Measurements from ENCODE around the gene ZNF358. TPM values are rescaled to one million over a fixed set of nuclear protein-coding genes. Genes with fewer than 3 reads are reported as not detected.

Gene ZNF358
- total and polyA plus RNA-seq, 2 of the 13 experiments (the other 11 are each of a cell fraction or from before 2014, with no cell fraction given): 9.1 to 37.0 TPM

- no peaks in the 10 kb centered on the region for H3K9me3 ChIP-seq (ENCODE audit: low read length)
- peaks cover 47% of the 10 kb centered on the region for H3K4me1 ChIP-seq (ENCODE audit: insufficient read depth, low read length)
- H3K4me3 ChIP-seq (replicated peaks in 1 of 3; ENCODE audit: insufficient read depth in 1 of 3, low read depth in 2 of 3, low read length in 3 of 3): no peak overlapping the region
- no peaks in the 10 kb centered on the region for H3K36me3 ChIP-seq (replicated peaks in 1 of 2; ENCODE audit: control insufficient read depth in 1 of 2, insufficient read depth in 2 of 2, low read length in 2 of 2)
- no peak overlapping the region for H2AFZ ChIP-seq (ENCODE audit: low read length)
- in situ Hi-C loops (cut with HindIII; ENCODE audit: extremely low pct_ligation_motif_present, low pct_unique_long_range_greater_than_20kb) (no loop called here), intact Hi-C loops (cut with micrococcal nuclease; ENCODE audit: unreplicated experiment) (no loop called here)
- TF ChIP-seq ATF7 (IDR thresholded peaks at IDR 0.05) (peak; percentile 57; the same call in 1 of the 2 replicates), ATF7 (CRISPR knock-in tag; IDR thresholded peaks at IDR 0.05) (no peak), RARA (CRISPR knock-in tag; IDR thresholded peaks at IDR 0.05) (no peak)
- ATAC-seq (no peak), DNase-seq (ENCODE audit: low spot score) (no peak), FAIRE-seq (no peak)
- no peaks in the 10 kb centered on the region for H3K79me2 ChIP-seq (ENCODE audit: insufficient read depth, low read length)
- POLR2A ChIA-PET: no interaction called here
- WGBS (ENCODE audit: low lambda C conversion rate): 48% methylated on average over 2 of the region's 2 CpGs
- CTCF ChIA-PET (ENCODE audit: low intra/inter-chr PET ratio, low total read pairs): no interaction called here
- H3K27ac ChIP-seq (ENCODE audit: extremely low read length, insufficient read depth, low read length): no peak overlapping the region
- H3K9ac ChIP-seq (ENCODE audit: insufficient read depth, low read depth, low read length): no peak overlapping the region
- BruUV-seq (replicated peaks): no TSS peak
- H3K4me2 ChIP-seq (ENCODE audit: low read depth, low read length): no peak overlapping the region
- H3K27me3 ChIP-seq (ENCODE audit: control insufficient read depth in 1 of 2, insufficient read depth in 2 of 2, low read length in 2 of 2): no peaks in the 10 kb centered on the region; a peak in 1 of 5 replicates
- H4K20me1 ChIP-seq (ENCODE audit: insufficient read depth, low read length): no peaks in the 10 kb centered on the region
These were observed 29.0 kb upstream of the ZNF358 start for GRCh38 chr19:7486923-7487322.

- ChIA-PET POLR2A (interaction anchor here (0.7 kb wide), 1 partner anchor 516 kb away, joined by 3 read pairs; no protein-coding TSS in a partner anchor), CTCF (ENCODE audit: low intra/inter-chr PET ratio, low total read pairs) (no interaction called here)
- intact Hi-C loops (cut with micrococcal nuclease; ENCODE audit: unreplicated experiment) (no loop called here), in situ Hi-C loops (cut with HindIII; ENCODE audit: extremely low pct_ligation_motif_present, low pct_unique_long_range_greater_than_20kb) (no loop called here)
- H3K9ac ChIP-seq (ENCODE audit: insufficient read depth, low read depth, low read length): no peak within 1 kb of the TSS; the same call in 1 of the 2 replicates
- WGBS (ENCODE audit: low lambda C conversion rate): 39% methylated on average over 29 of the region's 49 CpGs
- no peaks in the 10 kb centered on the region for H4K20me1 ChIP-seq (ENCODE audit: insufficient read depth, low read length)
- H3K36me3 ChIP-seq (replicated peaks in 1 of 2; ENCODE audit: control insufficient read depth in 1 of 2, insufficient read depth in 2 of 2, low read length in 2 of 2): no peaks in the 10 kb centered on the region
- no peaks in the 10 kb centered on the region for H3K9me3 ChIP-seq (ENCODE audit: low read length)
- no peak within 1 kb of the TSS for H2AFZ ChIP-seq (ENCODE audit: low read length)
- BruUV-seq (replicated peaks): no TSS peak
- peaks cover 59% of the 10 kb centered on the region for H3K4me1 ChIP-seq (ENCODE audit: insufficient read depth, low read length)
- H3K27ac ChIP-seq (ENCODE audit: extremely low read length, insufficient read depth, low read length): peak within 1 kb of the TSS; percentile 45
- FAIRE-seq (no peak), DNase-seq (ENCODE audit: low spot score) (no peak), ATAC-seq (no peak)
- H3K27me3 ChIP-seq (ENCODE audit: control insufficient read depth in 1 of 2, insufficient read depth in 2 of 2, low read length in 2 of 2): no peaks in the 10 kb centered on the region
- 0 out of 6 replicates have a peak within 1 kb of the TSS, but pooled peaks of 1 of the 3 experiments have one; percentile 30 for H3K4me3 ChIP-seq (replicated peaks in 1 of 3; ENCODE audit: insufficient read depth in 1 of 3, low read depth in 2 of 3, low read length in 3 of 3)
- no peaks in the 10 kb centered on the region for H3K79me2 ChIP-seq (ENCODE audit: insufficient read depth, low read length)
- H3K4me2 ChIP-seq (ENCODE audit: low read depth, low read length): peak within 1 kb of the TSS; percentile 53
- no peak for TF ChIP-seq THAP11 (CRISPR knock-in tag; IDR thresholded peaks at IDR 0.05)
- no peak for TF ChIP-seq GFI1 (CRISPR knock-in tag; IDR thresholded peaks at IDR 0.05; ENCODE audit: borderline replicate concordance)
- no peak for TF ChIP-seq ARID4A (CRISPR knock-in tag; IDR thresholded peaks at IDR 0.05; ENCODE audit: borderline replicate concordance)
- no peak for TF ChIP-seq SIX4 (CRISPR knock-in tag; IDR thresholded peaks at IDR 0.05)
- TF ChIP-seq IKZF4 (CRISPR knock-in tag; IDR thresholded peaks at IDR 0.05; ENCODE audit: borderline replicate concordance, low read depth, not compliant biosample characterization): no peak
- TF ChIP-seq MATR3 (CRISPR knock-in tag; IDR thresholded peaks at IDR 0.05): no peak
- no peak for TF ChIP-seq FOXK2 (IDR thresholded peaks at IDR 0.05)
- 0 out of 2 replicates have a peak, but pooled peaks have one; percentile 23 for TF ChIP-seq ZBTB38 (CRISPR knock-in tag; IDR thresholded peaks at IDR 0.05)
- TF ChIP-seq UBTF (CRISPR knock-in tag; IDR thresholded peaks at IDR 0.05): no peak
- no peak for TF ChIP-seq ZZZ3 (CRISPR knock-in tag; IDR thresholded peaks at IDR 0.05; ENCODE audit: borderline replicate concordance)
These were observed 27.1 kb upstream of the ZNF358 start, which contains the start of gene PEX11G for GRCh38 chr19:7488736-7489353. TSS of gene PEX11G (minus strand) at chr19:7489035. CDS start at chr19:7489010, 25 bp downstream.

Data from HepG2 (cell line).